Heart right ventricle (tissue), 16 donors: Measurements from ENCODE around the gene PDZD2. TPM values are rescaled to one million over a fixed set of nuclear protein-coding genes. Genes with fewer than 3 reads are reported as not detected.

Experiments
- ATAC-seq, 8 donors: fragments of 200-7000 bp; cut with Tn5 transposase; one replicate each; pipeline ENCODE4 v1.9.1; 2020; ENCODE audit warnings: mild to moderate bottlenecking in 8 of 8, moderate library complexity in 8 of 8, moderate number of reproducible peaks in 1 of 8
- DNase-seq, 2 donors: peaks; one replicate each; pipeline ENCODE4 v3.0.0-alpha.2; 2020
- H3K27ac ChIP-seq, 10 donors: fragments of 200-600 bp; sonication (generic) in 2 of 10; one replicate each; pipeline versions ENCODE4 v1.5.0 to v1.8.0; 2020 to 2022; ENCODE audit warnings: mild to moderate bottlenecking in 3 of 10
- H3K27me3 ChIP-seq, 7 donors: fragments of 200-600 bp; one replicate each; pipeline ENCODE4 v1.8.0; 2021 to 2022; ENCODE audit warnings: mild to moderate bottlenecking in 2 of 7
- H3K36me3 ChIP-seq, 9 donors: fragments of 200-600 bp; sonication (generic) in 1 of 9; one replicate each; pipeline versions ENCODE4 v1.5.0 to v1.8.0; 2020 to 2022; ENCODE audit warnings: mild to moderate bottlenecking in 2 of 9
- H3K4me1 ChIP-seq, 9 donors: fragments of 200-600 bp; sonication (generic) in 1 of 9; one replicate each; pipeline versions ENCODE4 v1.5.0 to v1.8.0; 2020 to 2022; ENCODE audit warnings: mild to moderate bottlenecking in 4 of 9
- H3K4me3 ChIP-seq, 10 donors: fragments of 200-600 bp; sonication (generic) in 2 of 10; one replicate each; pipeline versions ENCODE4 v1.5.0 to v1.8.0; 2020 to 2022; ENCODE audit warnings: mild to moderate bottlenecking in 7 of 10, moderate library complexity in 2 of 10
- H3K9me3 ChIP-seq, 11 donors: fragments of 200-600 bp in 10 of 11; sonication (generic) in 2 of 11; one replicate each; pipeline versions ENCODE4 v1.5.0 to v1.8.0; 2013 to 2022; ENCODE audit warnings: mild to moderate bottlenecking in 2 of 11, control low read depth in 1 of 11, moderate library complexity in 1 of 11
- WGBS, 2 donors: extraction: QIAGEN DNeasy Blood & Tissue Kit; methylation state at CpG; one replicate each; pipeline ENCODE4 v1.1.7; 2013; ENCODE audit warnings: inconsistent platforms in 1 of 2; 5-methylcytosine and 5-hydroxymethylcytosine counted together
- intact Hi-C, 10 donors: fragments of 100-400 bp; cut with DNase I; formaldehyde crosslinking; loops; one replicate each; pipeline versions ENCODE4 v1.11.1 to v1.14.2; 2022
- polyA plus RNA-seq, 2 donors: library from polyadenylated mRNA; stranded (reverse); fragments of 200-250 nt; gene quantifications; one replicate each; pipeline ENCODE4 v1.2.3, GENCODE V29; 2013
- total RNA-seq, 10 donors: library from RNA; stranded (reverse); fragmentation: NEBNext Ultra II Directional in 3 of 10; extraction: Animal tissue kit (Norgen Biotek cat#: 25700) in 3 of 10; gene quantifications; one replicate each; pipeline versions ENCODE4 v1.2.1 to v1.2.4, GENCODE V29; 2021 to 2023
- TF ChIP-seq, protein P1 (sequence below), 9 donors: fragments of 200-600 bp; sonication (generic) in 2 of 9; IDR thresholded peaks; one replicate each; pipeline versions ENCODE4 v1.5.0 to v1.8.0; 2021 to 2022; ENCODE audit warnings: antibody characterized with exemption in 9 of 9, mild to moderate bottlenecking in 5 of 9, moderate library complexity in 1 of 9
- donor health status: Arrhythmogenic right ventricular cardiomyopathy.
- donor health status: ischemic (EF 13 %, LVEDD 7.1; RV severe dilation, severe dysfunction).
- donor health status: healthy with polysubstance abuse.
- donor health status: DM: no; HTN: yes; CAD: no.
- donor health status: DM: no; HTN: no; CAD: no.
- donor health status: ischemic (EF 25% LVEDD 6.9; RV normal size, moderate dysfunction).
- donor health status: ischemic (EF 25% LVEDD 5.7; RV mildly dilated, moderate dysfunction).
- donor health status: healthy.
- donor health status: DM: yes; HTN: yes; CAD: no.
- donor health status: Ischemic cardiomyopathy.
- donor health status: ischemic (EF 35%, LVEDD 5.7; RV mildly dilated, moderate dysfunction).
- donor health status: nonischemic (EF 11% LVEDD 7.7; RV severe dilation, severe dysfunction).
- donor health status: DM: yes; HTN: yes; CAD: no.
- donor health status: PGD.
- donor health status: ischemic (EF 29% LVEDD 5.4; RV normal size, mild dysfunction).
- donor health status: nonischemic (EF 23%, LVEDD 6.1; RV moderate dilation, normal function).

PDZD2 gene
- total and polyA plus RNA-seq, 12 donors: 9.0 to 117 (median 82.5) TPM

GRCh38 chr5:31964007-31964360, 325.1 kb downstream of the PDZD2 start:
- H3K36me3 ChIP-seq: no peaks in the 10 kb centered on the region
- peak overlapping the region in 8 of 10 donors; percentile 58 to 81 (median 74) for H3K27ac ChIP-seq
- intact Hi-C loops: no loop called here
- no peak overlapping the region for H3K4me3 ChIP-seq
- H3K9me3 ChIP-seq: no peaks in the 10 kb centered on the region
- DNase-seq: no peak
- H3K4me1 ChIP-seq: peaks cover 21 to 58% (median 32%) of the 10 kb centered on the region in 9 donors
- ATAC-seq: no peak
- H3K27me3 ChIP-seq: no peaks in the 10 kb centered on the region
- WGBS, 2 donors: 76 to 88% methylated on average over 2 of the region's 2 CpGs
- TF ChIP-seq, protein P1, sequence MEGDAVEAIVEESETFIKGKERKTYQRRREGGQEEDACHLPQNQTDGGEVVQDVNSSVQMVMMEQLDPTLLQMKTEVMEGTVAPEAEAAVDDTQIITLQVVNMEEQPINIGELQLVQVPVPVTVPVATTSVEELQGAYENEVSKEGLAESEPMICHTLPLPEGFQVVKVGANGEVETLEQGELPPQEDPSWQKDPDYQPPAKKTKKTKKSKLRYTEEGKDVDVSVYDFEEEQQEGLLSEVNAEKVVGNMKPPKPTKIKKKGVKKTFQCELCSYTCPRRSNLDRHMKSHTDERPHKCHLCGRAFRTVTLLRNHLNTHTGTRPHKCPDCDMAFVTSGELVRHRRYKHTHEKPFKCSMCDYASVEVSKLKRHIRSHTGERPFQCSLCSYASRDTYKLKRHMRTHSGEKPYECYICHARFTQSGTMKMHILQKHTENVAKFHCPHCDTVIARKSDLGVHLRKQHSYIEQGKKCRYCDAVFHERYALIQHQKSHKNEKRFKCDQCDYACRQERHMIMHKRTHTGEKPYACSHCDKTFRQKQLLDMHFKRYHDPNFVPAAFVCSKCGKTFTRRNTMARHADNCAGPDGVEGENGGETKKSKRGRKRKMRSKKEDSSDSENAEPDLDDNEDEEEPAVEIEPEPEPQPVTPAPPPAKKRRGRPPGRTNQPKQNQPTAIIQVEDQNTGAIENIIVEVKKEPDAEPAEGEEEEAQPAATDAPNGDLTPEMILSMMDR (IDR thresholded peaks at IDR 0.05): no peak

GRCh38 chr5:31965227-31965626, 326.3 kb downstream of the PDZD2 start:
- H3K36me3 ChIP-seq: no peaks in the 10 kb centered on the region
- H3K4me1 ChIP-seq: peaks cover 21 to 58% (median 32%) of the 10 kb centered on the region in 9 donors
- H3K27ac ChIP-seq: no peak overlapping the region
- intact Hi-C loops: no loop called here
- DNase-seq (no peak), ATAC-seq (no peak)
- 89 to 91% methylated on average over 6 of the region's 6 CpGs for WGBS, 2 donors
- H3K4me3 ChIP-seq: no peak overlapping the region
- no peaks in the 10 kb centered on the region for H3K9me3 ChIP-seq
- TF ChIP-seq, protein P1 (IDR thresholded peaks at IDR 0.05): no peak
- no peaks in the 10 kb centered on the region for H3K27me3 ChIP-seq

- no peaks in the 10 kb centered on the region for H3K9me3 ChIP-seq
- intact Hi-C loops: no loop called here
- ATAC-seq (no peak), DNase-seq (no peak)
- no peaks in the 10 kb centered on the region for H3K36me3 ChIP-seq
- TF ChIP-seq, protein P1 (IDR thresholded peaks at IDR 0.05): no peak
- H3K4me3 ChIP-seq: no peak overlapping the region
- H3K4me1 ChIP-seq: peaks cover 21 to 49% (median 28%) of the 10 kb centered on the region in 9 donors
- no peaks in the 10 kb centered on the region for H3K27me3 ChIP-seq
- WGBS, 2 donors: 96 to 99% methylated on average over 5 of the region's 5 CpGs
- no peak overlapping the region for H3K27ac ChIP-seq
Measured at GRCh38 chr5:31966936-31967335, 328.0 kb downstream of the PDZD2 start.

DNA sequence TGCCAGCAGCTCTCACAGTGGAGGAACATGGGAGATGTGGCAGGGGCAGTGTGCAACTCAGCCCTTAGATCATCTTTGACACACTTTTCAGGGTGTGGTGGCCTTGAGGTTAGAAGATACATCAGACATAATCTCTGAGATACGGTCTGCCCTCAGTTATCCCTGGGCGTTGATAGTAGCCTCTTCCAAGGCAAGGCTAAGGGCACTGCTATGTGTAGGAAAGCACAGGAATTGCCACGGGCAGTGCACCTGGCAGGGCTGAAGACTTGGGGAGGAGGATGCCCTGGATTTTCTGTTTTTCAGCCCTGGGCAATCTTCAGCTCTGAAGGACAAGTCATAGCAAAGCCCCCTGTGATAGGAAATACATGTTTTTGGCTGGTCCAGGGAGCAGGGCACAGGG, 328.5 kb downstream of the PDZD2 start:
- TF ChIP-seq, protein P1 (IDR thresholded peaks at IDR 0.05): no peak
- intact Hi-C loops: no loop called here
- Histone ChIP-seq H3K9me3 (no peaks in the 10 kb centered on the region), H3K27me3 (no peaks in the 10 kb centered on the region), H3K4me3 (no peak overlapping the region), H3K36me3 (no peaks in the 10 kb centered on the region), H3K27ac (no peak overlapping the region), H3K4me1 (peaks cover 16 to 44% (median 23%) of the 10 kb centered on the region in 9 donors)
- WGBS, 2 donors: 93 to 98% methylated on average over 3 of the region's 3 CpGs
- ATAC-seq (no peak), DNase-seq (no peak)
